Endometrium (tissue), 2 donors: Measurements from ENCODE around the gene DTD2.
"Not testable (repeated sequence)": the region's sequence is repeated elsewhere in the genome, so short reads cannot be mapped to it uniquely, and the experiment has no call there.

Experiments used
- FAIRE-seq: peaks from 2 replicates; lab custom pipeline; 2012; peaks lifted over from hg19 to GRCh38; lab: Jason Lieb, UNC
- donor health status: control.
- donor health status: control.

The DTD2 gene

GRCh38 chr14:31441273-31442111 lies 15.8 kb downstream of the DTD2 start:
- FAIRE-seq: peak; percentile 84

GRCh38 chr14:31440280-31440679 lies 17.0 kb downstream of the DTD2 start:
- FAIRE-seq: no peak

GRCh38 chr14:31439561-31439960 lies 17.7 kb downstream of the DTD2 start:
- FAIRE-seq: no peak

GRCh38 chr14:31437045-31437691 lies 20.1 kb downstream of the DTD2 start:
- FAIRE-seq: not testable (repeated sequence)

- FAIRE-seq: no peak
Measured at GRCh38 chr14:31435276-31435675, 22.0 kb downstream of the DTD2 start.

GRCh38 chr14:31430634-31431264 lies 26.6 kb downstream of the DTD2 start:
- FAIRE-seq: no peak

GRCh38 chr14:31429791-31430190 lies 27.5 kb downstream of the DTD2 start:
- no peak for FAIRE-seq

- FAIRE-seq: no peak
Measured at GRCh38 chr14:31428011-31428410, 29.3 kb downstream of the DTD2 start.

- no peak for FAIRE-seq
Measured at GRCh38 chr14:31426663-31427062, 30.6 kb downstream of the DTD2 start.

GRCh38 chr14:31425905-31426304 lies 31.4 kb downstream of the DTD2 start:
- FAIRE-seq: no peak

- no peak for FAIRE-seq
Measured at GRCh38 chr14:31421200-31421599, 36.1 kb downstream of the DTD2 start.

GRCh38 chr14:31420319-31421111 lies 36.8 kb downstream of the DTD2 start, which contains the start of gene HEATR5A:
HEATR5A (minus strand) TSS chr14:31420550; CDS start chr14:31402975, 17,575 bp downstream.
- no peak for FAIRE-seq

GRCh38 chr14:31419967-31420318 lies 37.4 kb downstream of the DTD2 start:
- no peak for FAIRE-seq

- no peak for FAIRE-seq
Measured at GRCh38 chr14:31419179-31419966, 37.9 kb downstream of the DTD2 start.

- no peak for FAIRE-seq
Measured at GRCh38 chr14:31418440-31418839, 38.9 kb downstream of the DTD2 start.

- FAIRE-seq: no peak
Measured at GRCh38 chr14:31414190-31414833, 43.0 kb downstream of the DTD2 start.

GRCh38 chr14:31411218-31411727 lies 46.0 kb downstream of the DTD2 start:
- FAIRE-seq: no peak

- no peak for FAIRE-seq
Measured at GRCh38 chr14:31410048-31410650, 47.2 kb downstream of the DTD2 start.

GRCh38 chr14:31408421-31408820 lies 48.9 kb downstream of the DTD2 start:
- FAIRE-seq: no peak

- FAIRE-seq: no peak
Measured at GRCh38 chr14:31405599-31406232, 51.6 kb downstream of the DTD2 start.
